Amniotic epithelial cell (primary cell): Measurements from ENCODE around the gene RALGAPB.

Experiments
- DNase-seq: peaks from one replicate; pipeline ENCODE4 v3.0.0-alpha.2; 2010; ENCODE audit warnings: low read depth

The RALGAPB gene

DNA sequence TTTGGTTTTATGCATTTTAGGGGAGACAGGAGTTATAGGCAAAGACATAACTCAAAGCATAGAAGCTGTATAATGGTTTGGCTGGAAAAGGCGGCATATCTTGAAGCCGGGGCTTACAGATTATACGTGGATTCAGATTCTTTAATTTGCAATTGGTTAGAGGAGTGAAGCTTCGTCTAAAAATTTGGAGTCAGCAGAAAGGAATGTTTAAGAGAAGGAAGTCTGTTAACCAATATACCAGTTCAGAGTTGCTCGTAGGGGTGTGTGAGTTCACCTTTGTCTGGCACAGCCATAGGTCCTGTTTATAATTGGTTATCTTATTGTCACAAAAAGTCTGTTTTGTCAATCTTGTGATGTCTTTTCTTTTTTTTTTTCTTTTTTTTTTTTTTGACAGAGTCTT lies 137.9 kb downstream of the RALGAPB start:
- DNase-seq: no peak

DNA sequence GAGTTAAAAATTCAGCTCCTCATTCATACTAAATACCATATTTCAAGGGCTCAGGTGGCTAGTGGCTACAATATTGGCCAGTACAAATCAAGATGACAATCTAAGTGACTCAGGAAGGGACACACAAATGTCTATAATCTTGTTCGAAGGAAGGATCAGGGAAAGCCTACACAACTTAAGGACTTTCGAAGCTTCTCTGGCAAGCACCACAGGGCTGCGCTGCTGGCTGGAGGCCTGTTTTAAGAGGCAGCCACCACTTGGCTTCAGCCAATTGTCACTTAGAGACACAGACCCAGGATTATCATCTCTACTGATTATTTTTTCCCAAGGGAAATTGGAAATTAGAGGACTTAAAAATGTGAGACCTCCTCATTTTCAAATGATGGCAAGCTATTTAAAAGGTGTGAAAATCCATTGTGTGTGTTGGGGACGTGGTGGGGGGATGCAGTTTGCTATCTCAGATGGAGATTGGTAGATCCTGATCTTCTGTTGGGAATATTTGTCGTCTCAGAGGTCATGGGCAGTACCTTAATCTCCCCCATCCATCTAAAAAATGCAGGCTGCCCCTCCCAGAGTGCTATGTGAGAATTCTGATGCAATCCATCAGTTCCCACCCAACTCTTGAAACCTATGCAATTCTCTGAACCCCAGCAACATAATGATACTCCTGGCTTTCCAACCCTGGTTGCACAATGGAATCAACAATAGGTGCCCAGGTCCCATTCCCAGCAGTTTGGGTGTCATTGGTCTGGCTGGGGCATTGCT lies 140.3 kb downstream of the RALGAPB start:
- no peak for DNase-seq

DNA sequence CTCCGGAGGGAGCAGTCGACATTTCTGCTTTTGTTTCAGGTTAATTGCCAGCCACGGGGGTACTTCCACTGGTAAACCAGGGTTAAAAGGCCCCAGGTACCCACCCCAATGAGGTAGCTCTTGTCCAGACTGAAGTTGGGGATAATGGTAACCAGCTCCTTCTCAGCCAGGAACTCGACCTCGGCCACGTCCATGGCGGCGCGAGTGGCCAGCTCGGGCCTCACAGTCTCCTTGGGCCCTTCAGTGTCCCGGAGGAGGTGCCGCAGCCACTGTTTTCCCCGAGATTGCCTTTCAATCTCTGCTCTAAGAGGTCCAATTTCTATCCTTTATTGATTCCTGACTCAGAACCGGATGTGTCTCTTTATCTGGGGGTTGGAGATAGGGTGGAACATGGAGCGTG lies 142.6 kb downstream of the RALGAPB start:
- DNase-seq: no peak

DNA sequence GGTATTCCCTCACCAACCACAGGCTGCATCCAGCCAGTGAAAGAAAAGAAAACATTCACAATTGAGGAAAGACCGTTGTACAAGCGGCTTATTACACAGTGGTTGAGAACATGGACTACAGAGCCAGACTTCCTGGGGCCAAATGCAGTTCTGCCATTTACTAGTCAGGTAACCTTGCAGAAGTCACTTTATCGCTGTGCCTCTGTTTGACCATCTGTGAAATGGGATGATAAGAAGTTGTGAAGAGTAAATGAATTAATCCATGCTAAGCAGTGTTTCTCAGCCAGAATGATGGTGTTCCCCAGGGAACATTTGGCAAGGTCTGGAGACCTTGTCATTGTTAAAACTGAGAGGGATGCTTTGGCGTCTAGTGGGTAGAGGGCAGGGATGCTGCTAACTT lies 143.8 kb downstream of the RALGAPB start:
- DNase-seq: no peak

DNA sequence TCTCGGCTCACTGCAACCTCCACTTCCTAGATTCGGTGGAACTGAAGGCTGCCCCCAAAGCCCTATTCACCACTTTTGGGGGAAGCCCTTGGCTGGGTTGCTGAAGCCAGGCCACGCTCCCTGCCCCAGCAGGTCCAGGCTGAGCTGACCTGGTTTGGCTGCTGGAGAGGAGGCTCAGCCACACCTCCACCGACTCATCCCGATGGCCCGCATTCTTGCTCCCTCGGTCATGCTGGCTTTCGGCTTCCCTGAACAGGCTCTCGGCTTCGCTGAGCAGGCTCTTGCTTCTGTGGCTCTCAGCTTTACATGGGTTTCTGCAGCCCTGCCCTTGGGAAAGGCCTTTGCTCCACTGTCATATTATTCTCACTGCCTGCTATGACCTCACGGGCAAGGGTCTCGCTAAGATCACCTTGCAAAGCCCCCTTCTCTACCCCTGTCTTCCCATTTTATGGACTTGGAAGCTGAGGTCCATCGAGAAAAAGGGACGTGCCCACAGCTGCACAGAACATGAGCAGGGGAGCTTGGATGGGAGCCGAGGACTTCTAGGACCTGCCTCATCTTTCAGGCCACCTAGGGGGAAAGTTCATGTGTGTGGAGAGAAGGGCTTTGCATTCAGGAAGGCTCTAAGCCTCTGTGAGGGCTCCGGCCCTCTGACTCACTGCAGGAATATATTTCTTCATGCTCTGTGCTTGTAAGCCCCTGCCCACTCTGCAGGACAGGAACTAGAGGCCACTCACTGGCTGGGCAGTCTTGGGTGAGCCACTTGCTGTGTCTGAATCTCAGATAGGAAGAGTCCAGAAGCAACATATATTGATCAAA lies 144.6 kb downstream of the RALGAPB start:
- DNase-seq: peak; percentile 43

DNA sequence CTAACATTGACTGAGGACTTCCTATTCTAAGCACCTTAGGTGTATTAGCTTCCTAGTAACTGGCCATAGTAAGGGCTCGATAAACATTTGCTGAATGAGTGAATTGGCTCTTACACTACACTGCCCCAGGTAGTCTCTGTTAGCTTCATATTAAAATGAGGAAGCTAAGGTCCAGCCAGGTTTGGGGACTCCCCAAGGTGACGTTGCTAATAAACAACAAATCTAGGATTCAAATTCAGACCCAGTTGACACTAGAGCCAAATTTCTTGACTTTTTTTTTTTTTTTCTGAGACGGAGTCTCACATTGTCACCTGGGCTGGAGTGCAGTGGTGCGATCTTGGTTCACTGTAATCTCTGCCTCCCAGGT lies 145.2 kb downstream of the RALGAPB start:
- DNase-seq: no peak

DNA sequence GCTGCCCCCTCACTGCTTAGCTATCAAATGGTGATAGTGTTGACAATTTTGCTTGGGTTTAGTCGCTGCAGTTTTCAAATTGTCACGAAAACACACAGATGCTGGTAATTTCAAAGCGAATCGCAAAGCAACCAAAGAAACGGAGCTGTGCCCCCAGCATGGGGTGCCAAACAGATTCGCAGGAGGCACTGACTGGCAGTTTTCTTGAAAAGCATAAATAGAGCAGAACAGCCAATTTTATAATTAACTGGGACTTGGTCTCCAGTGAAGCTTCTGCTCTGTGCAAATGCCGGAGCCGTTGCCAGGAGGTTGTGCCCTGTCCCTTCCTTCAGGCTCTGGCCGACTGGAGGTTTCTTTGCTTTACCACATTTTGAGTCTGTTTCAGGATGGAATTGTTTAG lies 147.8 kb downstream of the RALGAPB start:
- DNase-seq: no peak

DNA sequence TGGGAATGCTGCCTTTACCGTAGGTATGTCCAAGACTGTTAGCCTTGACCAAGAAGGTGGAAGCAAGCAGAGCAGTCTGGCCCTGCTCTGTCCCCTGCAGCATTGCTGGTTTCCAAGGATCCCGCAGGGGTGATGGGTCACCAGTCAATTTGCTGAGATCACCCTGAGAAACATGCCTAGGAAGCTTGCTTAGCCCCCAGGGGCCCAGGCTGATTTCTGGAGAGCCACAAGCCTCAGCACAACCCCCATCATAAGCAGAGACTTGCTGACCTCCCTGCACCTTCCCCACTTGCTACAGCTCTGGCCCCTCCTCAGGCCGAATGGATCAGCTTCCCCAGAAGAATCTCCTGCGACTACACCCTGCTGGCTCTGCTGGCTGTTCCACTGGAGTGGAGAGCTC lies 150.4 kb downstream of the RALGAPB start:
- no peak for DNase-seq

DNA sequence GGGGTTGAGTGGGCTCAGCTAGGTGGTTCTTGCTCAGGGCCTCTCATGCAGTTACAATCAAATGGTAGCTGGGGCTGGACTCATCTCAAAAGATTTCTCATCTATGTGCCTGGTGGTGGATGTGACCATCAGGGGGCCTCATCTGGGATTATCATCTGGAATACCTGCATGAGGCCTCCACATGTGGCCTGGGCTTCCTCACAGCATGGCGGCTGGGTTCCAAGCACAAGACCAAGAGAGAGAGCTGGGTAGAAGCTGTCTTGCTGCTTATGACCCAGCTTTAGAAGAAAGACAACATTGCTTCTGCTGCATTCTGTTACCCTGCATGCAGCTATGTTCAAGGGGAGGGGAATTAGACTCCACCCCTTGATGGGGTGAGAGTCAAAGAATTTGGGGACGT lies 151.4 kb downstream of the RALGAPB start:
- DNase-seq: no peak

DNA sequence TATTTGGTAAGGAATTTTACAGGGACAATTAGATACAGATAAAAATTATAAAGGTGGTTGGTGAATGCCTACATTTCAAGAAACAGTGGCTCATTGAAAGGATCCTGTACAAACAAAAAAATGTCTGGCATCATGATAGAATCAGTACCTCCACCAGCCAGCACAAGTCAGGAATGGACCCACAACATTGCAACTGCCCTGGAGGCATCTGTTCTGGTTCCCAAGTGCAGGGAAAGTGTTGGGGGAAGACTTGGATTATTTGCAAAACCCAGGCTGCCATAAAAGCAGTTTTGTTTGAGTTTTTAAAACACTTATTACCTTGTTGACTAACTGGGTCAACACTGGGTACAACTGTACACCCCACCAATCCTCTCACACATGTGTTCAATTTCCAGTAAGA lies 153.3 kb downstream of the RALGAPB start:
- DNase-seq: no peak

DNA sequence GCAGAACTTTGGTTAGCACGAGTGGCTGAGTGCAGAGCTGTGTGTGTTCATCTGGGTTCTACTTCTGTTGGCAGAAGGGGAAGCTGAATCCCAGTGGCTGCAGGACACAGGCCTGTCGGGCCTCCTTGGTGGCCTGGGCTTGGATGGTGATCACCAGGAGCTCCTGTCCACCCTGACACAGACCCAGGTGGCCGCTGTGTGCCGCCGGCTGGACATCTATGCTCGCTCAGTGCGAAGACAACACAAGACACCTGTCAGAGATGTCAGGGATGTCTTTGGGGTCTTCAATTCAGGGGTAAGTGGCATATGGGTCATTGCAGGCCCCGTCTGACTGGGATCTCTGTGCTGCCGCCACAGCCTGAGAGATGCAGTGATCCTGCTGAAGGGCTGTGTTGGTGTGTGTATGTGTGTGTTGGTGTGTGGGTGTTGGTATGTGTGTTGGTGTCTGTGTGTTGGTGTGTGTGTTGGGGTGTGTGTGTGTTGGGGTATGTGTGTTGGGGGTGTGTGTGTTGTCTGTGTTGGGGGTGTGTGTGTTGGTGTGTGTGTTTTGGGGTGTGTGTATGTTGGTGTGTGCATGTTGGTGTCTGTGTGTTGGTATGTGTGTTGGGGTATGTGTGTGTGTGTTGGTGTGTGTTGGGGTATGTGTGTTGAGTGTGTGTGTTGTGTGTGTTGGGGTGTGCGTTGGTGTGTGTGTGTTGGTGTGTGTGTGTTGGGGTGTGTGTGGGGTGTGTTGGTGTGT lies 154.4 kb downstream of the RALGAPB start:
- DNase-seq: no peak
